GM23248 (cell line): Measurements from ENCODE around the gene SLC6A9. TPM values are rescaled to one million over a fixed set of nuclear protein-coding genes. Genes with fewer than 3 reads are reported as not detected.
A peak's percentile ranks its signal among the peaks of the same experiment; 100 is the strongest.

ENCODE experiments used
- DNase-seq: peaks from one replicate; pipeline ENCODE4 v3.0.0-alpha.2; 2015
- H2AFZ ChIP-seq: fragments of 200-600 bp; sonication (generic); 2 replicates; pipeline ENCODE4 v1.6.1; 2016; ENCODE audit warnings: antibody characterized with exemption
- H3F3A ChIP-seq: fragments of 200-600 bp; sonication (generic); 2 replicates; pipeline ENCODE4 v1.6.1; 2016; ENCODE audit warnings: mild to moderate bottlenecking, antibody characterized with exemption, mixed run types; ENCODE audit not compliant: insufficient read depth
- H3K27ac ChIP-seq: fragments of 200-600 bp; sonication (generic); 2 replicates; pipeline ENCODE4 v1.5.1; 2016; ENCODE audit warnings: mild to moderate bottlenecking
- H3K27me3 ChIP-seq: fragments of 200-600 bp; sonication (generic); replicated peaks from 2 replicates; pipeline ENCODE4 v1.6.1; 2016; ENCODE audit warnings: mild to moderate bottlenecking; ENCODE audit not compliant: insufficient read depth
- H3K36me3 ChIP-seq: fragments of 200-600 bp; sonication (generic); 2 replicates; pipeline ENCODE4 v1.6.1; 2016; ENCODE audit warnings: low read depth, mild to moderate bottlenecking
- H3K4me1 ChIP-seq: fragments of 200-600 bp; sonication (generic); 2 replicates; pipeline ENCODE4 v1.6.1; 2016; ENCODE audit warnings: mild to moderate bottlenecking; ENCODE audit not compliant: insufficient read depth
- H3K4me2 ChIP-seq: fragments of 200-600 bp; sonication (generic); one replicate; pipeline ENCODE4 v1.6.1; 2016; ENCODE audit warnings: mild to moderate bottlenecking; ENCODE audit not compliant: unreplicated experiment
- H3K4me3 ChIP-seq: fragments of 200-600 bp; sonication (generic); 2 replicates; pipeline ENCODE4 v1.5.1; 2016; ENCODE audit warnings: mild to moderate bottlenecking
- H3K79me2 ChIP-seq: fragments of 200-600 bp; sonication (generic); 2 replicates; pipeline ENCODE4 v1.6.1; 2016; ENCODE audit warnings: mild to moderate bottlenecking; ENCODE audit not compliant: insufficient read depth
- H3K9ac ChIP-seq: fragments of 200-600 bp; sonication (generic); 2 replicates; pipeline ENCODE4 v1.6.1; 2016; ENCODE audit warnings: mild to moderate bottlenecking
- H3K9me2 ChIP-seq: fragments of 200-600 bp; sonication (generic); 2 replicates; pipeline ENCODE4 v1.6.1; 2016; ENCODE audit warnings: mixed run types, mild to moderate bottlenecking, moderate library complexity; ENCODE audit not compliant: insufficient read depth
- H3K9me3 ChIP-seq: fragments of 200-600 bp; sonication (generic); one replicate; pipeline ENCODE4 v1.6.1; 2017; ENCODE audit warnings: low read depth
- H4K20me1 ChIP-seq: fragments of 200-600 bp; sonication (generic); 2 replicates; pipeline ENCODE4 v1.6.0; 2016; ENCODE audit not compliant: insufficient read depth
- EZH2 ChIP-seq: fragments of 200-600 bp; sonication (generic); IDR thresholded peaks from 2 replicates; pipeline ENCODE4 v1.6.1; 2018; ENCODE audit warnings: antibody characterized with exemption, mild to moderate bottlenecking; ENCODE audit not compliant: insufficient read depth, poor library complexity, severe bottlenecking
- EZH2phosphoT487 ChIP-seq: fragments of 200-600 bp; sonication (generic); IDR thresholded peaks from 2 replicates; pipeline ENCODE4 v1.6.1; 2018; ENCODE audit warnings: antibody characterized with exemption, moderate library complexity, mild to moderate bottlenecking, low read depth; ENCODE audit not compliant: insufficient read depth
- WGBS, 2 experiments: methylation state at CpG; one replicate each; pipeline ENCODE4 v1.1.6; 2015 to 2017; ENCODE audit warnings: low lambda C conversion rate in 2 of 2, low coverage in 1 of 2; ENCODE audit errors: missing lambda C conversion rate in 2 of 2; 5-methylcytosine and 5-hydroxymethylcytosine counted together
- in situ Hi-C: fragments of 300-500 bp; cut with MboI; formaldehyde crosslinking; loops from 2 replicates; pipeline ENCODE4 v1.15.0; 2020
- polyA plus RNA-seq: library from polyadenylated mRNA; unstranded; fragments of >200 nt; fragmentation: Nextera tagmentation; extraction: Ambion mirVana; gene quantifications from 2 replicates; pipeline ENCODE4 v1.2.1, GENCODE V29; 2016
- total RNA-seq: library from RNA; depleted of rRNA; stranded (reverse); fragments of >200 nt; shearing (Covaris generic); gene quantifications from 2 replicates; pipeline ENCODE4 v1.2.3, GENCODE V29; 2014

Gene SLC6A9
- total and polyA plus RNA-seq, 2 experiments from 2014 or later, result 22.2 to 34.6 TPM

GRCh38 chr1:44057293-44057692 is 26.0 kb upstream of the SLC6A9 start:
- Histone ChIP-seq H3K79me2 (no peaks in the 10 kb centered on the region), H3K4me1 (no peaks in the 10 kb centered on the region), H3F3A (no peaks in the 10 kb centered on the region), H3K4me3 (no peak overlapping the region), H2AFZ (no peak overlapping the region), H3K9me2 (no peaks in the 10 kb centered on the region), H4K20me1 (no peaks in the 10 kb centered on the region), H3K27ac (no peak overlapping the region), H3K9me3 (no peaks in the 10 kb centered on the region), H3K36me3 (no peaks in the 10 kb centered on the region), H3K27me3 (no peaks in the 10 kb centered on the region), H3K9ac (no peak overlapping the region), H3K4me2 (no peak overlapping the region)
- in situ Hi-C loops, result no loop called here
- TF ChIP-seq EZH2, result no peak
- TF ChIP-seq EZH2phosphoT487, result no peak
- 72 to 73% methylated on average over 1 of the region's 1 CpG for WGBS, 2 experiments
- DNase-seq, result no peak

GRCh38 chr1:44053394-44053793 is 22.1 kb upstream of the SLC6A9 start:
- in situ Hi-C loops, result no loop called here
- Histone ChIP-seq H2AFZ (no peak overlapping the region), H3K9ac (no peak overlapping the region), H3K9me2 (no peaks in the 10 kb centered on the region), H4K20me1 (no peaks in the 10 kb centered on the region), H3K27me3 (no peaks in the 10 kb centered on the region), H3K4me1 (peaks cover 21% of the 10 kb centered on the region), H3K27ac (no peak overlapping the region), H3K9me3 (no peaks in the 10 kb centered on the region), H3K79me2 (no peaks in the 10 kb centered on the region), H3F3A (peaks cover 27% of the 10 kb centered on the region), H3K36me3 (no peaks in the 10 kb centered on the region), H3K4me2 (no peak overlapping the region), H3K4me3 (no peak overlapping the region)
- no peak for DNase-seq
- 97 to 100% methylated on average over 2 of the region's 2 CpGs for WGBS, 2 experiments
- no peak for TF ChIP-seq EZH2
- no peak for TF ChIP-seq EZH2phosphoT487

GRCh38 chr1:44050261-44050660 is 19.0 kb upstream of the SLC6A9 start:
- peak overlapping the region; percentile 96 for H3K27ac ChIP-seq
- H3K9ac ChIP-seq, result 0 out of 2 replicates have a peak overlapping the region, but pooled peaks have one; percentile 10
- no peaks in the 10 kb centered on the region for H3K9me2 ChIP-seq
- H3K36me3 ChIP-seq, result no peaks in the 10 kb centered on the region
- in situ Hi-C loops, result no loop called here
- WGBS, 2 experiments, result 48 to 54% methylated on average over 3 of the region's 3 CpGs
- H3K4me1 ChIP-seq, result peaks cover 37% of the 10 kb centered on the region
- no peaks in the 10 kb centered on the region for H4K20me1 ChIP-seq
- no peaks in the 10 kb centered on the region for H3K79me2 ChIP-seq
- H2AFZ ChIP-seq, result no peak overlapping the region
- no peaks in the 10 kb centered on the region for H3K27me3 ChIP-seq
- no peak for TF ChIP-seq EZH2phosphoT487
- no peak for TF ChIP-seq EZH2
- peaks cover 48% of the 10 kb centered on the region for H3F3A ChIP-seq
- H3K4me3 ChIP-seq, result peak overlapping the region; percentile 31; the same call in 1 of the 2 replicates
- peak overlapping the region; percentile 70 for H3K4me2 ChIP-seq
- no peak for DNase-seq
- H3K9me3 ChIP-seq, result no peaks in the 10 kb centered on the region

- Histone ChIP-seq H3K36me3 (no peaks in the 10 kb centered on the region), H3K4me1 (peaks cover 37% of the 10 kb centered on the region), H3K27me3 (no peaks in the 10 kb centered on the region), H2AFZ (no peak overlapping the region), H3K4me2 (peak overlapping the region; percentile 70), H3K9me2 (no peaks in the 10 kb centered on the region), H3K9ac (peak overlapping the region; percentile 78), H3K27ac (peak overlapping the region; percentile 96), H3K9me3 (no peaks in the 10 kb centered on the region), H3K79me2 (no peaks in the 10 kb centered on the region), H3K4me3 (peak overlapping the region; percentile 60), H3F3A (peaks cover 48% of the 10 kb centered on the region), H4K20me1 (no peaks in the 10 kb centered on the region)
- 1 to 3% methylated on average over 2 of the region's 2 CpGs for WGBS, 2 experiments
- no peak for TF ChIP-seq EZH2phosphoT487
- DNase-seq, result peak; percentile 96
- in situ Hi-C loops, result no loop called here
Measured at GRCh38 chr1:44049839-44050238, 18.6 kb upstream of the SLC6A9 start.
